GM18508 (cell line): ENCODE data around the gene OXSR1.
"Not testable (repeated sequence)": the region's sequence is repeated elsewhere in the genome, so short reads cannot be mapped to it uniquely, and the experiment has no call there.

ENCODE experiments used
- ATAC-seq: cut with Tn5 transposase; IDR thresholded peaks from one replicate; pipeline ENCODE4 v1.9.1; 2021; ENCODE audit warnings: moderate number of reproducible peaks; ENCODE audit not compliant: insufficient read depth, unreplicated experiment

The OXSR1 gene

GRCh38 chr3:38127611-38128302, 37.6 kb upstream of the OXSR1 start:
- no peak for ATAC-seq

GRCh38 chr3:38128303-38128655, 37.1 kb upstream of the OXSR1 start:
- ATAC-seq, result no peak

GRCh38 chr3:38129058-38129457, 36.3 kb upstream of the OXSR1 start:
- ATAC-seq, result no peak

DNA sequence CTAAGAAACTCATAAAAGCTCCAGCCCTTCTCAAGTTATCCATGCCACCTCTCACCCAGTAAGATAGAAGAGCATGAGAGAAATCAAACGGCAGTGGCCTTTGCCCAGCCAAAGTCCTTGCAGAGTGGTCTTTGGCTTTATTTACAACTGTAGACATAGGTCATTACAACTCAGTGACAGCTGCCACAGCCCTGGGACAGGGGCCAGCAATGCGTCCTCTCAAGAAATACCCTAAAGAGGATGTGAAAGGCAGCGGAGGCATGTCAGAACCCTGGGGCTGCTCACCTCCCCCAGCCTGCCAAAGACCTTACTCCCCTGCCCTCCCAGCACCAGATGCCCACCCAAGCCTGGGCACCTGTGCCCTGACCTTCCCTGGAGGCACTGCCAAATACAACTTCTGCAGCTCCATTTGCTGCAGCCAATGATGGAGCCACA, 34.7 kb upstream of the OXSR1 start:
- no peak for ATAC-seq

GRCh38 chr3:38131621-38132369, 33.5 kb upstream of the OXSR1 start:
- no peak for ATAC-seq

DNA sequence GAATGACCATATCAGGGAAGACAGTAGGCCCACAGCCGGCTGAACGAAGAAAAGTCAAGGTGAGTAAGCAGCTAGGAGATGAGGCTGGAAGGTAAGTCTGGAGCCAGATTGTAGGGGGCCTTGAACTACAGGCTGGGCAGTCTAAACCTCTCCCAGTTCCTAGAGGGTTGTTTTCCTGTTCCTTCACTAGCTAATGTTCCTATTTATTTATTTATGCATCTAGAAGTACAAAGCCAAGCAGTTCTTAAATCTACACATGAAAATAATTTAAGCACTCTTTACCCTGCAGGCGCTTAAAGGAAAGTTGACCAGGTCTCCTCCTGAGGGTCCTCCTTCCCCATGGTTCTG, 32.2 kb upstream of the OXSR1 start:
- ATAC-seq, result no peak

DNA sequence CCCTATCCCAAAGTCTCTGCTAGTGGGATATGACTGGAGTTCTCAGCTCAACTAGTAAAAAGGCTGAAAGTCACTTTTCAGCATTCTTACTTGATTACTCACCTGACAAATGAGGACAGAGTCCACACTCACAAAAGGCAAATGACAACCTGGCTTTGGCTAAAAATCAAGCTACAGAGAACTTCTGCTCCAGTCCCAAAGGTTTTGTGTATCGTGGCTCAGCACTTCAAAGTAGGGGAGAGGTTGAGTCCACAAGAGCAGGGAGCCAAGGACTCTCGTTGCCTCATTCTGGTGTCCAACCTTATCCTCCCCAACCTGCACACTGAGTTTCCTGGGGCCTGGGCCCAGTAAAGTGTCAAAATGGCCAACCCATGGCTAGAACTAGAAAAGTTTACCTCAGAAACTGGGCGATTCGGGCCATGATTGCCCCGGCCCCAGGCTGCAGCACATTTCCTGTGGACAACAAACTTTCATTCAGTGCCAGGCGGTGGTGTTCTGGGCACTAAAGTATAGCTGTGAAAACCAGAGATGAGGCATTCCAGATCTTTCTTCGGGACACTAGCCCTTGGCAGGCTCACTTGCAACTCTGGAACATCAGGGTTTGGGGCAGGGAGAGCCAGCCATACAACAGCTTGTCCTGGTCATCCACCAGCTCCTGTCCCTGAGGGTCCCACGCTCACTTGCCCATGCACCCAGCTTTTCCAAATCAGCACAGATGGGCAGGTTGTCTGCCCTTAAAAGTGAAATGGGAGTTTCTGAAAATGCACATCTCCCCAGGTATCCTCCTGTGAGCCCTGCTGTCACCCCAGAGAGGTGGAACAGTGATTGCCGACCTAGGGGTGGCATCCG, 31.6 kb upstream of the OXSR1 start:
- ATAC-seq, result no peak

GRCh38 chr3:38134517-38135143, 30.7 kb upstream of the OXSR1 start:
- not testable (repeated sequence) for ATAC-seq

DNA sequence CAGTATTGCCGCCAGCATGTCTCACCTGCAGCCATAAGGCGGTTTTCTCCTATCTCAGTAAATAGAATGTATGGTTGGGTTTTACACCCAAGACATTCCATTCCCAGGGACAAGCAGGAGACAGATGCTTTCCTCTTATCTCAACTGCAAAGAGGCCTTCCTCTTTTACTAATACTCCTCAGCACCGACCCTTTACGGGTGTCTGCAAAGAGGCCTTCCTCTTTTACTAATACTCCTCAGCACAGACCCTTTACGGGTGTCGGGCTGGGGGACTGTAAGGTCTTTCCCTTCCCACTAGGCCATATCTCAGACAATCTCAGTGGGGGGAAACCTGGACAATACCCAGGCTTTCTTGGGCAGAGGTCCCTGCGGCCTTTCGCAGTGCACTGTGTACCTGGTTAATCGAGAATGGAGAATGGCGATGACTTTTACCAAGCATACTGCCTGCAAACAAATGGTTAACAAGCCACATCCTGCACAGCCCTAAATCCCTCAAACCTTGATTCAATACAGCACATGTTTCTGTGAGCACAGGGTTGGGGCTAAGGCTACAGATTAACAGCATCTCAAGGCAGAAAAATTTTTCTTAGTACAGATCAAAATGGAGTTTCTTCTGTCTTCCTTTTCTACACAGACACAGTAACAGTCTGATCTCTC, 29.6 kb upstream of the OXSR1 start:
- not testable (repeated sequence) for ATAC-seq

DNA sequence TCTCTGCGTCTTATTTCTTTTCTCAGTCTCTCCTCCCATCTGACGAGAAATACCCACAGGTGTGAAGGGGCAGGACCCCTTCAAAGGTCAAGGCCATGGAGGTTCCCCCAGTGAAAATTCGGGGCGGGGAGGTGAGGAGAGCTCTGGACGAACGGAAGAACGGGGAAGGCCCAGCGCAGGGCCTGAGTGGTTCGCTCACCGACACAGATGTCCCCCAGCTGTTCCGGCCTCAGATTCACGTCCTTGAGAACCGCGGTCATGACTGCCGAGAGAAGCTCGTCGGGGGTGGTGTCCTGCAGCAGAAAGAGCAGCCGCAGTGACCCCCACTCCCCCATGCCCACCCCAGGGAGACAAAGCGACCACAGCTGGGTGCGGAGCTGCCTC, 29.0 kb upstream of the OXSR1 start:
- ATAC-seq, result no peak

- peak; percentile 81 for ATAC-seq
These were observed 28.3 kb upstream of the OXSR1 start, which contains the start of gene ACAA1 for GRCh38 chr3:38136777-38137614. Gene ACAA1, minus strand, starts transcription at chr3:38137127. Its CDS starts 92 bp downstream, at chr3:38137035.

- ATAC-seq, result no peak
These were observed 27.6 kb upstream of the OXSR1 start for GRCh38 chr3:38137615-38138348.

GRCh38 chr3:38138349-38139190, 26.8 kb upstream of the OXSR1 start, which contains the start of gene MYD88:
Gene MYD88, plus strand, starts transcription at chr3:38138661. Its CDS starts 40 bp downstream, at chr3:38138701.
- no peak for ATAC-seq

GRCh38 chr3:38139191-38139590, 26.1 kb upstream of the OXSR1 start:
- ATAC-seq, result no peak

GRCh38 chr3:38139652-38140051, 25.7 kb upstream of the OXSR1 start:
- no peak for ATAC-seq

DNA sequence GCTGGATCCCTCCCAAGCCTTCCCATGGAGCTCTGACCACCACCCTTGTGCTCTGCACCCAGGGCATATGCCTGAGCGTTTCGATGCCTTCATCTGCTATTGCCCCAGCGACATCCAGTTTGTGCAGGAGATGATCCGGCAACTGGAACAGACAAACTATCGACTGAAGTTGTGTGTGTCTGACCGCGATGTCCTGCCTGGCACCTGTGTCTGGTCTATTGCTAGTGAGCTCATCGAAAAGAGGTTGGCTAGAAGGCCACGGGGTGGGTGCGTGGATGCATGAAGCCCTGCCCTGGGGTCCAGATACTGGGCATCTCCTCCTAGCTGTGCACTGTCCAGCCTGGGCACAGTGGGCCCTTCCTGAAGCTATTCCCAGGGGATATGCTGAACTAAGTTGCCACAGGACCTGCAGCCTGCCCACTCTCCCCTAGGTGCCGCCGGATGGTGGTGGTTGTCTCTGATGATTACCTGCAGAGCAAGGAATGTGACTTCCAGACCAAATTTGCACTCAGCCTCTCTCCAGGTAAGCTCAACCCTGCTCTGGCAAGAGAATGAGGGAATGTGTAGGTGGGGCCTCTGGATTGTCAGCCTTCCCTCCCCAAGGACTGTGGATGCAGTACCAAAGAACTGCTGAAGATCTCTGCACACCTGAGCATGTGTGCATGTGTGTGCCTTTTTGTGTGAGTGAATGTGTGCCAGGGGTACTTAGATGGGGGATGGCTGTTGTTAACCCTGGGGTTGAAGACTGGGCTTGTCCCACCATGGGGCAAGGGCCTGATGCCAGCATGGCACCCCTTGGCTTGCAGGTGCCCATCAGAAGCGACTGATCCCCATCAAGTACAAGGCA, 24.8 kb upstream of the OXSR1 start:
- ATAC-seq, result no peak
